H9 (cell line): ENCODE measurements around the gene NAA20. TPM values are rescaled to one million over a fixed set of nuclear protein-coding genes. Genes with fewer than 3 reads are reported as not detected.

ENCODE experiments used
- DNase-seq: peaks from one replicate; pipeline ENCODE4 v3.0.0-alpha.2; 2017
- H2AFZ ChIP-seq: one replicate; pipeline ENCODE4 v1.6.1; 2013; ENCODE audit warnings: mild to moderate bottlenecking, low read length, control low read depth, moderate library complexity
- H2AK5ac ChIP-seq: 2 replicates; pipeline ENCODE4 v1.6.1; 2013; ENCODE audit warnings: low read length, control low read depth, mixed read lengths; ENCODE audit not compliant: insufficient read length
- H2BK120ac ChIP-seq: one replicate; pipeline ENCODE4 v1.6.1; 2013; ENCODE audit warnings: low read depth, mild to moderate bottlenecking, low read length, control low read depth, inconsistent platforms; ENCODE audit not compliant: poor library complexity, severe bottlenecking
- H2BK12ac ChIP-seq: 2 replicates; pipeline ENCODE4 v1.6.1; 2013; ENCODE audit warnings: low read length, control low read depth, mixed read lengths, low read depth; ENCODE audit not compliant: insufficient read length
- H2BK15ac ChIP-seq: 2 replicates; pipeline ENCODE4 v1.6.1; 2013; ENCODE audit warnings: low read depth, low read length, control low read depth
- H2BK20ac ChIP-seq: one replicate; pipeline ENCODE4 v1.6.1; 2013; ENCODE audit warnings: low read depth, mild to moderate bottlenecking, low read length, control low read depth, inconsistent platforms; ENCODE audit not compliant: poor library complexity, severe bottlenecking
- H2BK5ac ChIP-seq: 2 replicates; pipeline ENCODE4 v1.6.1; 2013; ENCODE audit warnings: low read length, control low read depth, mixed read lengths; ENCODE audit not compliant: insufficient read length
- H3K14ac ChIP-seq: 2 replicates; pipeline ENCODE4 v1.6.1; 2013; ENCODE audit warnings: low read length, control low read depth; ENCODE audit not compliant: insufficient read depth
- H3K18ac ChIP-seq: 2 replicates; pipeline ENCODE4 v1.6.1; 2013; ENCODE audit warnings: low read depth, mild to moderate bottlenecking, mixed read lengths, low read length, control low read depth; ENCODE audit not compliant: insufficient read length
- H3K23ac ChIP-seq: 2 replicates; pipeline ENCODE4 v1.6.1; 2013; ENCODE audit warnings: low read length, control low read depth, mixed read lengths, low read depth; ENCODE audit not compliant: insufficient read length
- H3K23me2 ChIP-seq: 2 replicates; pipeline ENCODE4 v1.6.1; 2013; ENCODE audit warnings: low read depth, mild to moderate bottlenecking, mixed read lengths, low read length, control low read depth; ENCODE audit not compliant: insufficient read length, poor library complexity, severe bottlenecking
- H3K27ac ChIP-seq: 2 replicates; pipeline ENCODE4 v1.5.1; 2013; ENCODE audit warnings: low read length, control low read depth, mixed read lengths, low read depth; ENCODE audit not compliant: insufficient read length
- H3K27me3 ChIP-seq: 2 replicates; pipeline ENCODE4 v1.6.1; 2013; ENCODE audit warnings: low read length, control low read depth, inconsistent platforms; ENCODE audit not compliant: insufficient read depth
- H3K4ac ChIP-seq: 2 replicates; pipeline ENCODE4 v1.6.1; 2013; ENCODE audit warnings: low read depth, mild to moderate bottlenecking, control low read depth, inconsistent platforms, low read length, moderate library complexity
- H3K4me1 ChIP-seq: 2 replicates; pipeline ENCODE4 v1.6.1; 2013; ENCODE audit warnings: low read length, control low read depth, inconsistent platforms; ENCODE audit not compliant: insufficient read depth
- H3K4me2 ChIP-seq: 2 replicates; pipeline ENCODE4 v1.6.1; 2013; ENCODE audit warnings: low read length, control low read depth, mixed read lengths; ENCODE audit not compliant: insufficient read length, insufficient read depth
- H3K56ac ChIP-seq: 2 replicates; pipeline ENCODE4 v1.6.1; 2013; ENCODE audit warnings: low read depth, mild to moderate bottlenecking, mixed read lengths, low read length, control low read depth; ENCODE audit not compliant: insufficient read length
- H3K79me1 ChIP-seq: 2 replicates; pipeline ENCODE4 v1.6.1; 2013; ENCODE audit warnings: low read depth, mild to moderate bottlenecking, moderate library complexity, low read length, control low read depth, inconsistent platforms; ENCODE audit not compliant: insufficient read depth, poor library complexity, severe bottlenecking
- H3K79me2 ChIP-seq: 2 replicates; pipeline ENCODE4 v1.6.1; 2013; ENCODE audit warnings: low read length, control low read depth, inconsistent platforms; ENCODE audit not compliant: insufficient read depth
- H3K9ac ChIP-seq: 2 replicates; pipeline ENCODE4 v1.6.1; 2013; ENCODE audit warnings: low read length, control low read depth, mixed read lengths; ENCODE audit not compliant: insufficient read length; ENCODE audit errors: extremely low read depth
- H3K9me3 ChIP-seq: one replicate; pipeline ENCODE4 v1.6.1; 2013; ENCODE audit warnings: low read depth, low read length, inconsistent platforms; ENCODE audit not compliant: control insufficient read depth
- H3T11ph ChIP-seq: one replicate; pipeline ENCODE4 v1.6.1; 2013; ENCODE audit warnings: mild to moderate bottlenecking, low read length, control low read depth, inconsistent platforms
- H4K20me1 ChIP-seq: one replicate; pipeline ENCODE4 v1.6.1; 2013; ENCODE audit not compliant: control insufficient read depth, insufficient read length, insufficient read depth
- H4K5ac ChIP-seq: 2 replicates; pipeline ENCODE4 v1.6.1; 2013; ENCODE audit warnings: low read depth, mild to moderate bottlenecking, mixed read lengths, low read length, control low read depth; ENCODE audit not compliant: insufficient read length
- H4K8ac ChIP-seq: replicated peaks from 2 replicates; pipeline ENCODE4 v1.6.1; 2013; ENCODE audit warnings: low read length, control low read depth, mixed read lengths, low read depth; ENCODE audit not compliant: insufficient read length
- H4K91ac ChIP-seq: 2 replicates; pipeline ENCODE4 v1.6.1; 2013; ENCODE audit warnings: low read depth, mild to moderate bottlenecking, moderate library complexity, mixed read lengths, low read length, control low read depth; ENCODE audit not compliant: insufficient read length
- H3K27ac Mint-ChIP-seq, 3 experiments: 2 replicates in 2 of 3; 3 replicates in 1 of 3; pipeline ENCODE4 v1.8.0; 2020 to 2021; ENCODE audit warnings: mixed read lengths in 3 of 3, mild to moderate bottlenecking in 1 of 3, moderate library complexity in 1 of 3
- H3K27me3 Mint-ChIP-seq: 2 replicates; pipeline ENCODE4 v1.8.0; 2021; ENCODE audit warnings: low read depth, mild to moderate bottlenecking, moderate library complexity, mixed read lengths
- H3K36me3 Mint-ChIP-seq, 3 experiments: 2 replicates in 2 of 3; 3 replicates in 1 of 3; pipeline ENCODE4 v1.8.0; 2020 to 2021; ENCODE audit warnings: low read depth in 3 of 3, mixed read lengths in 3 of 3; ENCODE audit not compliant: insufficient read depth in 1 of 3
- H3K4me1 Mint-ChIP-seq, 2 experiments: 2 replicates each; pipeline ENCODE4 v1.8.0; 2020; ENCODE audit warnings: mixed read lengths in 2 of 2
- H3K4me3 Mint-ChIP-seq, 2 experiments: 2 replicates in 1 of 2; 3 replicates in 1 of 2; pipeline ENCODE4 v1.8.0; 2020 to 2021; ENCODE audit warnings: mild to moderate bottlenecking in 2 of 2, mixed read lengths in 2 of 2, moderate library complexity in 1 of 2
- H3K9me3 Mint-ChIP-seq, 2 experiments: 2 replicates in 1 of 2; 3 replicates in 1 of 2; pipeline ENCODE4 v1.8.0; 2020; ENCODE audit warnings: mild to moderate bottlenecking in 2 of 2, mixed read lengths in 2 of 2, moderate library complexity in 1 of 2
- WGBS: extraction: QIAGEN DNeasy Blood & Tissue Kit; methylation state at CpG from one replicate; pipeline ENCODE4 v1.1.7; 2013; ENCODE audit warnings: missing lambda C conversion rate, low lambda C conversion rate, mixed read lengths; ENCODE audit not compliant: insufficient read length; ENCODE audit errors: extremely low coverage; 5-methylcytosine and 5-hydroxymethylcytosine counted together
- total RNA-seq: library from RNA; stranded (reverse); gene quantifications from 2 replicates; pipeline ENCODE4 v1.2.1, GENCODE V29; 2021
- TF ChIP-seq, protein P1 (sequence below): fragments of 200-600 bp; sonication (generic); conservative IDR thresholded peaks from 3 replicates; pipeline ENCODE4 v1.8.0; 2021; ENCODE audit warnings: antibody characterized with exemption, mild to moderate bottlenecking

The NAA20 gene
- total RNA-seq, 1 experiment from 2014 or later, result 48.1 TPM

GRCh38 chr20:19986419-19986818 lies 30.7 kb upstream of the NAA20 start:
- no peak overlapping the region for H3K4me2 ChIP-seq
- H2BK120ac ChIP-seq, result no peak overlapping the region
- Mint-ChIP-seq H3K4me1 (peaks cover under 1 to 3% of the 10 kb centered on the region in 2 experiments), H3K9me3 (no peaks in the 10 kb centered on the region), H3K27me3 (no peaks in the 10 kb centered on the region; the same call in 1 of the 2 replicates), H3K4me3 (no peak overlapping the region), H3K36me3 (no peaks in the 10 kb centered on the region), H3K27ac (no peak overlapping the region)
- H4K8ac ChIP-seq, result no peak overlapping the region
- H3K56ac ChIP-seq, result no peak overlapping the region
- no peaks in the 10 kb centered on the region for H3K79me2 ChIP-seq
- H4K91ac ChIP-seq, result no peak overlapping the region
- no peak overlapping the region for H2BK12ac ChIP-seq
- H2BK15ac ChIP-seq, result no peak overlapping the region
- no CpG with 5 or more reads among the region's 6 CpGs for WGBS
- no peak overlapping the region for H2AK5ac ChIP-seq
- H2AFZ ChIP-seq, result no peak overlapping the region
- no peaks in the 10 kb centered on the region for H3K23me2 ChIP-seq
- H3K9me3 ChIP-seq, result no peaks in the 10 kb centered on the region
- no peak overlapping the region for H2BK5ac ChIP-seq
- TF ChIP-seq, protein P1, sequence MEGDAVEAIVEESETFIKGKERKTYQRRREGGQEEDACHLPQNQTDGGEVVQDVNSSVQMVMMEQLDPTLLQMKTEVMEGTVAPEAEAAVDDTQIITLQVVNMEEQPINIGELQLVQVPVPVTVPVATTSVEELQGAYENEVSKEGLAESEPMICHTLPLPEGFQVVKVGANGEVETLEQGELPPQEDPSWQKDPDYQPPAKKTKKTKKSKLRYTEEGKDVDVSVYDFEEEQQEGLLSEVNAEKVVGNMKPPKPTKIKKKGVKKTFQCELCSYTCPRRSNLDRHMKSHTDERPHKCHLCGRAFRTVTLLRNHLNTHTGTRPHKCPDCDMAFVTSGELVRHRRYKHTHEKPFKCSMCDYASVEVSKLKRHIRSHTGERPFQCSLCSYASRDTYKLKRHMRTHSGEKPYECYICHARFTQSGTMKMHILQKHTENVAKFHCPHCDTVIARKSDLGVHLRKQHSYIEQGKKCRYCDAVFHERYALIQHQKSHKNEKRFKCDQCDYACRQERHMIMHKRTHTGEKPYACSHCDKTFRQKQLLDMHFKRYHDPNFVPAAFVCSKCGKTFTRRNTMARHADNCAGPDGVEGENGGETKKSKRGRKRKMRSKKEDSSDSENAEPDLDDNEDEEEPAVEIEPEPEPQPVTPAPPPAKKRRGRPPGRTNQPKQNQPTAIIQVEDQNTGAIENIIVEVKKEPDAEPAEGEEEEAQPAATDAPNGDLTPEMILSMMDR, result no peak
- DNase-seq, result no peak
- no peak overlapping the region for H3K4ac ChIP-seq
- 0 out of 2 replicates have a peak, but pooled peaks cover 2% of the 10 kb centered on the region for H3K4me1 ChIP-seq
- H3T11ph ChIP-seq, result no peak overlapping the region
- H4K5ac ChIP-seq, result no peak overlapping the region
- no peak overlapping the region for H3K18ac ChIP-seq
- no peak overlapping the region for H3K27ac ChIP-seq
- H2BK20ac ChIP-seq, result no peak overlapping the region
- no peak overlapping the region for H3K23ac ChIP-seq
- H3K14ac ChIP-seq, result no peak overlapping the region
- no peaks in the 10 kb centered on the region for H4K20me1 ChIP-seq
- H3K27me3 ChIP-seq, result no peaks in the 10 kb centered on the region
- no peak overlapping the region for H3K9ac ChIP-seq
- H3K79me1 ChIP-seq, result no peaks in the 10 kb centered on the region
